Fibroblast of villous mesenchyme (primary cell): ENCODE data around the gene NDUFB6. TPM values are rescaled to one million over a fixed set of nuclear protein-coding genes. Genes with fewer than 3 reads are reported as not detected.
"Not testable (repeated sequence)": the region's sequence is repeated elsewhere in the genome, so short reads cannot be mapped to it uniquely, and the experiment has no call there.

ENCODE experiments used
- DNase-seq: peaks from one replicate; pipeline ENCODE4 v3.0.0-alpha.2; 2010; ENCODE audit warnings: low read depth
- H3K4me3 ChIP-seq: 2 replicates; pipeline ENCODE4 v1.5.1; 2011; ENCODE audit warnings: low read depth, mild to moderate bottlenecking, low read length
- total RNA-seq: library from RNA; depleted of rRNA; stranded (reverse); fragments of >200 nt; gene quantifications from 2 replicates; pipeline ENCODE4 v1.2.3, GENCODE V29; 2012
- TF ChIP-seq, protein P1 (sequence below): IDR thresholded peaks from 2 replicates; pipeline ENCODE4 v1.5.1; 2012; ENCODE audit warnings: low read depth, mild to moderate bottlenecking, low read length; ENCODE audit not compliant: insufficient read depth

The NDUFB6 gene
- total RNA-seq, 1 donor = 43.6 TPM

DNA sequence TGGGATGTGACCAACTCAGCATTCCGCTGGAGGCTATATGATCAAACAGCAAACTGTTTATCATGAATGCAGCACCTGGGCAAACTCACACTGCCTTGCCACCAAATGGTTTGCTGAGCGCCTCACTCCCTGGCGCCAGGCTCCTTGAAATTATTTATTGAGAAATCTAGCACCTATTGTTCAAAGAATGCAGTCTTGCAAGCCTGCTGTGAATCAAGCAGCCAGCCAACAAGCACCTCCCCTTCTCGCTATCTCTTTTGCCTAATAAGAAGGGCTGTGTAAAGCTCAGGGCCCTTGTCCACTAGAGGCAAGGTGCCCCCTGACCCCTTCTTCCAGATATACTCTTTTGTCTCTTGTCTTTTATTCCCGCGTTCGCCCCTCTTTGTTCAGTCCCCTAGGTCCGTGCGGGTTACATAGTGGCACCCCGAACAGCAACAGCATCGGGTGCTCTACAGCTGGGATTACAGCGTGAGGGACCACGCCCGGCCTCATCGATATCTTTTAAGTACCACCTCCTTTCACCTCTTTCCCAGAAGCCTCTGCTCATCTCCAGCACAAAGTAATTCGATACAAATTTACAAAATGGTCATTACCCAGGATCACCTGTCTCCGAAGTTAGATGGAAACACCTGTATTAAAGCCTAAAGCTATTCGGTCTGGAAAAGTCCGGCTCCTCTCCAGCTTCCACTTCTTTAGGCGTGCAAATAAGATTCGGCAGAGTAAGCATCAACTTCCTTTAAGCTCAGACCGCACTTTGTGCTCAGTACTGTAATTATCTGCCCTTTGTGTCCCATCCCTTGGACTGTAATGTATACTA lies 47.9 kb downstream of the NDUFB6 start:
- TF ChIP-seq, protein P1, sequence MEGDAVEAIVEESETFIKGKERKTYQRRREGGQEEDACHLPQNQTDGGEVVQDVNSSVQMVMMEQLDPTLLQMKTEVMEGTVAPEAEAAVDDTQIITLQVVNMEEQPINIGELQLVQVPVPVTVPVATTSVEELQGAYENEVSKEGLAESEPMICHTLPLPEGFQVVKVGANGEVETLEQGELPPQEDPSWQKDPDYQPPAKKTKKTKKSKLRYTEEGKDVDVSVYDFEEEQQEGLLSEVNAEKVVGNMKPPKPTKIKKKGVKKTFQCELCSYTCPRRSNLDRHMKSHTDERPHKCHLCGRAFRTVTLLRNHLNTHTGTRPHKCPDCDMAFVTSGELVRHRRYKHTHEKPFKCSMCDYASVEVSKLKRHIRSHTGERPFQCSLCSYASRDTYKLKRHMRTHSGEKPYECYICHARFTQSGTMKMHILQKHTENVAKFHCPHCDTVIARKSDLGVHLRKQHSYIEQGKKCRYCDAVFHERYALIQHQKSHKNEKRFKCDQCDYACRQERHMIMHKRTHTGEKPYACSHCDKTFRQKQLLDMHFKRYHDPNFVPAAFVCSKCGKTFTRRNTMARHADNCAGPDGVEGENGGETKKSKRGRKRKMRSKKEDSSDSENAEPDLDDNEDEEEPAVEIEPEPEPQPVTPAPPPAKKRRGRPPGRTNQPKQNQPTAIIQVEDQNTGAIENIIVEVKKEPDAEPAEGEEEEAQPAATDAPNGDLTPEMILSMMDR = no peak
- peak; percentile 29 for DNase-seq
- peak overlapping the region; percentile 80 for H3K4me3 ChIP-seq

DNA sequence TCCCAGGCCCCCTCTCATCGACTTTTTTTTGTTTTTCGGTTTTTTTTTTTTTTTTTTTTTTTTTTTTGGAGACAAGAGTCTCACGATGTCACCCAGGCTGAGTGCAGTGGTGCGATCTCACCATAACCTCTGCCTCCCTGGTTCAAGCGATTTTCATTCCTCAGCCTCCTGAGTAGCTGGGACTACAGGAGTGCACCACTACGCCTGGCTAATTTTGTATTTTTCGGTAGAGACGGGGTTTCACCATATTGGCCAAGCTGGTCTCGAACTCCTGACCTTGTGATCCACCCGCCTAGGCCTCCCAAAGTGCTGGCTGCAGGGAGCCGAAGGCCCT lies 48.4 kb downstream of the NDUFB6 start:
- DNase-seq = not testable (repeated sequence)
- H3K4me3 ChIP-seq = peak overlapping the region; percentile 80

DNA sequence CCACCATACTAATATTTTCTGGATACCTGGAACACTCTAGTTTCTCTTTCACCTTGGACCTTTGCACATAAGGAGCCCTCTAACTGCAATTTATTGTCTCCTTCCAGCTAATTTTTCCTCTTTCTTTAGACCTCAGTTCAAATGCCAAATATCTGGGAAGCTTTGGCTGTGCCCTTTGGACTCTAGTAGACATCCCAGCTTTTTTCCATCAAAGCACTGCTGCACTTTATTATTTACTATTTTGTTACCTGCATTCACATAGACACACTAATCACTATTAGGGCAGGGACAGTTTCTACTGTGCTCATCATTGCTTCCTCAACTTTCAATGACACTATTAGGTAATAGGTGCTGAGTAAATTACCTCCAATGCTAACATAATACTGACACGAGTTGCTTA lies 49.0 kb downstream of the NDUFB6 start:
- H3K4me3 ChIP-seq = no peak overlapping the region
- DNase-seq = no peak
- TF ChIP-seq, protein P1 = no peak

DNA sequence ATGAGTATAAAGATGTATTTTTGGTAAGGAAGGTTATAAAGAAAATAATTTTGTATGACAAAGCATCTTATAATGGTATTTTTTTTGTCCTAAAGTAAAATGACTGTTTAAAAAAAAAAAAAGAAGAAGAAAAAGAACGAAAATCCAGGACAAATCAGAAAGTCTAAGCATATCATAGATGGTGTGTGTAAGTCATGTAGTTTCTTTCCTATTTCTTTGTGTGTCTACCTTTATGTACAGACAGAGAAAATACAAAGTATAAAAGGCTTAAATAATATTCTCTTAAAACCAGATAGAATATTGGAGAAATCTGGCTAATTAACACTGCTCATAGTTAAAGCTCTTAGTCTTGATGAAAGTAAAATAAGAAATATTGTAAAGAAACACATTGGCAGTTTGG lies 54.7 kb downstream of the NDUFB6 start:
- no peak overlapping the region for H3K4me3 ChIP-seq
- TF ChIP-seq, protein P1 = no peak
- DNase-seq = no peak

DNA sequence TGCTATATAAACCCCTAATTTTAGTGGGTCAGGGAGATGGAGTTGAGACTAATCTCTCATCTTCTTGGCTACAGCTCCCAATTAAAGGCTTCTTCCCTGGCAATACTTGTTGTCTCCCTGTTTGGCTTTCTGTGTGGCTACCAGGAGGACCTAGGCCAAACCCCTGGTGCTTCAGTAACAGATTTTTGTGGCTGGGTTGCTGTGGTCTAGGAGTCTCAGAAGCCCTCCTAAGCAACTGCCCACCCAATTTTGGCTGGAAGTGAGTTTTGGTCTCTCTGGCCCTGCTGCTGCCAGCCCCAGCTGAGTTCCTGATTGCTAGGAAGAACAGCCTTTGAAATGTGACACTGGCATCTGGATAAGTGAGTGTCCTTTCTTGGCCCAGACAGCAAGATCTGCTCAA lies 56.7 kb downstream of the NDUFB6 start:
- H3K4me3 ChIP-seq = no peak overlapping the region
- no peak for DNase-seq

DNA sequence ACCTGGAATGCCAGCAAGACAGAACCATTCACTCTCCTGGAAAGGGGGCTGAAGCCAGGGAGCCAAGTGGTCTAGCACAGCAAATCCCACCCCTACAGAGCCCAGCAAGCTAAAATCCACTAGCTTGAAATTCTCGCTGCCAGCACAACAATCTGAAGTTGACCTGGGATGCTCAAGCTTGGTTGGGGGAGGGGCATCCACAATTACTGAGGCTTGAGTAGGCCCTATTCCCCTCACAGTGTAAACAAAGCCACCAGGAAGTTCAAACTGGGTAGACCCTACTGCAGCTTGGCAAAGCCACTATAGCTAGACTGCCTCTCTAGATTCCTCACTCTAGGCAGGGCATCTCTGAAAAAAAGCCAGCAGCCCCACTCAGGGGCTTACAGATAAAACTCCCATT lies 64.2 kb downstream of the NDUFB6 start:
- no peak overlapping the region for H3K4me3 ChIP-seq
- TF ChIP-seq, protein P1 = no peak
- no peak for DNase-seq

More for the DNA sequence above, 56.7 kb downstream of the NDUFB6 start:
- TF ChIP-seq, protein P1 = no peak

DNA sequence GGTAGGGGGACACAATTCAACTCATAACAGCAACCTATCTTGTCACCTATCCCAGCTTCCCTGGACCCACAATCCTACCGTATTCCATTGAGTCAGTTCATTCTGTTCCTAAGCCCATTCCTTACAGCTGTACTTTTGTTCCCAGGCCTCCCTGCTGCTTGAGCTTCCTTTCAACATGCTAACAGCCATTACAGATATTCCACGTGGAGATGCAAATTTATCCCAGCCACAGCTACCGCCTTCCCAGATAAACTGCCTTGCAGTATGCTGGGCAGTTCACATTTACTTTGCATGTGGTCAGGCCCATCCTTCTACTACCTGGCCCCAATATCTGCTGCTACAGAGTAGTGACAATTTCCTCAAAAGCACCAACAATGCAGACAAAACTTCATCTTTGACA lies 70.0 kb downstream of the NDUFB6 start:
- TF ChIP-seq, protein P1 = no peak
- H3K4me3 ChIP-seq = no peak overlapping the region
- DNase-seq = no peak

Other genes with a start within 250 kb of the NDUFB6 start
- 105 and 155 TPM in 2 replicates for gene ACO1, start 188.5 kb downstream of the NDUFB6 start, total RNA-seq
- gene RIGI, start 47.0 kb downstream of the NDUFB6 start, total RNA-seq = 8.7 and 22.0 TPM in 2 replicates
- gene SMIM27, start 20.8 kb downstream of the NDUFB6 start, total RNA-seq = 1.7 and 2.6 TPM in 2 replicates
- 25.1 and 44.5 TPM in 2 replicates for gene TOPORS, start 20.6 kb downstream of the NDUFB6 start, total RNA-seq
- under 0.01 TPM in 1 of 2 replicates, not detected in the other for gene TAF1L, start 62.5 kb upstream of the NDUFB6 start, total RNA-seq
- gene TMEM215, start 210.4 kb upstream of the NDUFB6 start, total RNA-seq = not detected in 2 replicates